Right lobe of liver (tissue), 6 donors: ENCODE data around the gene PCNX1. TPM values are rescaled to one million over a fixed set of nuclear protein-coding genes. Genes with fewer than 3 reads are reported as not detected.
"Not testable (repeated sequence)": the region's sequence is repeated elsewhere in the genome, so short reads cannot be mapped to it uniquely, and the experiment has no call there.

Experiments
- ATAC-seq, 4 donors: fragments of 200-7000 bp; cut with Tn5 transposase; one replicate each; pipeline ENCODE4 v1.9.1; 2020; ENCODE audit warnings: mild to moderate bottlenecking in 4 of 4, moderate library complexity in 4 of 4
- DNase-seq, 3 donors: peaks; one replicate each; pipeline ENCODE4 v3.0.0-alpha.2; 2020
- H3K27ac ChIP-seq, 3 donors: fragments of 200-600 bp; one replicate each; pipeline ENCODE4 v1.8.0; 2022
- H3K27me3 ChIP-seq, 2 donors: fragments of 200-600 bp; one replicate each; pipeline ENCODE4 v1.8.0; 2022
- H3K36me3 ChIP-seq, 4 donors: fragments of 200-600 bp; sonication (generic) in 1 of 4; one replicate each; pipeline versions ENCODE4 v1.5.1 to v1.8.0; 2017 to 2022; ENCODE audit warnings: control low read depth in 1 of 4
- H3K4me1 ChIP-seq, 4 donors: fragments of 200-600 bp; sonication (generic) in 1 of 4; one replicate each; pipeline versions ENCODE4 v1.5.1 to v1.8.0; 2017 to 2022; ENCODE audit warnings: control low read depth in 1 of 4
- H3K4me3 ChIP-seq, 3 donors: fragments of 200-600 bp; one replicate each; pipeline ENCODE4 v1.8.0; 2022
- H3K9me3 ChIP-seq, 4 donors: fragments of 200-600 bp; sonication (generic) in 1 of 4; one replicate each; pipeline versions ENCODE4 v1.5.1 to v1.8.0; 2017 to 2022; ENCODE audit warnings: control low read depth in 1 of 4
- CTCF ChIP-seq, 4 donors: fragments of 200-600 bp in 3 of 4; fragments of 450-650 bp in 1 of 4; IDR thresholded peaks; one replicate each; pipeline versions ENCODE4 v1.5.1 to v1.8.0; 2016 to 2022; ENCODE audit warnings: antibody characterized with exemption in 4 of 4, mild to moderate bottlenecking in 2 of 4
- POLR2A ChIP-seq: fragments of 450-650 bp; IDR thresholded peaks from one replicate; pipeline ENCODE4 v1.6.1; 2017; ENCODE audit warnings: antibody characterized with exemption, mild to moderate bottlenecking
- WGBS: methylation state at CpG from one replicate; pipeline ENCODE4 v1.1.6; 2018; ENCODE audit warnings: low coverage, low lambda C conversion rate; ENCODE audit not compliant: insufficient coverage; ENCODE audit errors: missing lambda C conversion rate; 5-methylcytosine and 5-hydroxymethylcytosine counted together
- intact Hi-C, 2 donors: fragments of 100-400 bp; cut with DNase I; formaldehyde crosslinking; loops; one replicate each; pipeline versions ENCODE4 v1.11.2 to v1.14.1; 2022
- total RNA-seq, 6 experiments: library from RNA; depleted of rRNA in 2 of 6; stranded (reverse); fragments of >200 nt in 2 of 6; fragmentation: NEBNext Ultra II Directional in 3 of 6; extraction: Animal tissue kit (Norgen Biotek cat#: 25700) in 3 of 6; gene quantifications; one replicate each; pipeline versions ENCODE4 v1.1.0 to v1.2.4, GENCODE V29; 2016 to 2023
- donor health status: DM: no; HTN: yes; CAD: no.
- donor health status: DM: no; HTN: no; CAD: no.
- donor health status: DM: no; HTN: no; CAD: no.
- donor health status: DM: no; HTN: yes; CAD: no.
- donor health status: DM: no; HTN: yes; CAD: no.

The PCNX1 gene
- total RNA-seq, 6 experiments from 2014 or later, result 25.4 to 33.2 (median 29.3) TPM

- intact Hi-C loops, result no loop called here
- DNase-seq, result no peak
- Histone ChIP-seq H3K36me3 (no peaks in the 10 kb centered on the region), H3K27me3 (no peaks in the 10 kb centered on the region), H3K4me1 (no peaks in the 10 kb centered on the region), H3K27ac (no peak overlapping the region), H3K4me3 (no peak overlapping the region), H3K9me3 (peaks cover 0 to 5% (median 0%) of the 10 kb centered on the region in 4 donors)
- 67% methylated on average over 9 of the region's 10 CpGs for WGBS
- ATAC-seq, result peak in 1 of 4 donors; percentile 33
- TF ChIP-seq CTCF (IDR thresholded peaks at IDR 0.05), result no peak
- TF ChIP-seq POLR2A, result no peak
Observed at GRCh38 chr14:70871863-70872677, 35.2 kb upstream of the PCNX1 start.

- DNase-seq, result no peak
- intact Hi-C loops, result no loop called here
- H3K4me3 ChIP-seq, result no peak overlapping the region
Observed at GRCh38 chr14:70872678-70873020, 34.6 kb upstream of the PCNX1 start.

DNA sequence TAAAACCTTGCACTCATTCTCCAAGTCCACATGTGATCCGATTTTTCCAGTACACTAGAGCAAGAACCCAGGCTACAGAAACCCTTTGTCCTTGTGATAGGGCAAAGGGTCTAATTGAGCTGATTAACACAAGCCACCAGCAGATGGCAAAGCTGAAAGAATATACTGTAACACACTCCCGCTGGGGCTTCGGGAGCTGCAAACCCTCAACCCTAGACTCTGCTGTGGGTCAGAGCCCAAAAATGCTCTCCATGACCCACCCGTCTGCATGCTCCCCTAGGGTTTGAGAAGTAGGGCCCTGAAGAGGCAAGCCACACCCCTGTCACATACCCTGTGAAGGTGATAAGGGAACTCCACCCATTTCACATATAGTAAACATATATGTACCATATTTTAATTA is 33.6 kb upstream of the PCNX1 start:
- peak in 1 of 4 donors; percentile 24 for ATAC-seq
- TF ChIP-seq CTCF (IDR thresholded peaks at IDR 0.05), result peak in 2 of 4 donors; percentile 4 to 6
- TF ChIP-seq POLR2A, result no peak
- H3K4me1 ChIP-seq, result no peaks in the 10 kb centered on the region
- H3K9me3 ChIP-seq, result peaks cover 0 to 5% (median 0%) of the 10 kb centered on the region in 4 donors
- no peaks in the 10 kb centered on the region for H3K36me3 ChIP-seq
- no peaks in the 10 kb centered on the region for H3K27me3 ChIP-seq
- WGBS, result 67% methylated on average over 1 of the region's 4 CpGs
- H3K27ac ChIP-seq, result no peak overlapping the region
- DNase-seq, result no peak
- intact Hi-C loops, result no loop called here
- H3K4me3 ChIP-seq, result no peak overlapping the region

More at GRCh38 chr14:70872678-70873020, 34.6 kb upstream of the PCNX1 start:
- WGBS, result 40% methylated on average over 1 of the region's 1 CpG
- no peak overlapping the region for H3K27ac ChIP-seq
- H3K27me3 ChIP-seq, result no peaks in the 10 kb centered on the region
- no peaks in the 10 kb centered on the region for H3K4me1 ChIP-seq
- H3K36me3 ChIP-seq, result no peaks in the 10 kb centered on the region
- no peak for TF ChIP-seq POLR2A
- TF ChIP-seq CTCF (IDR thresholded peaks at IDR 0.05), result no peak
- peaks cover 0 to 5% (median 0%) of the 10 kb centered on the region in 4 donors for H3K9me3 ChIP-seq
- ATAC-seq, result no peak

DNA sequence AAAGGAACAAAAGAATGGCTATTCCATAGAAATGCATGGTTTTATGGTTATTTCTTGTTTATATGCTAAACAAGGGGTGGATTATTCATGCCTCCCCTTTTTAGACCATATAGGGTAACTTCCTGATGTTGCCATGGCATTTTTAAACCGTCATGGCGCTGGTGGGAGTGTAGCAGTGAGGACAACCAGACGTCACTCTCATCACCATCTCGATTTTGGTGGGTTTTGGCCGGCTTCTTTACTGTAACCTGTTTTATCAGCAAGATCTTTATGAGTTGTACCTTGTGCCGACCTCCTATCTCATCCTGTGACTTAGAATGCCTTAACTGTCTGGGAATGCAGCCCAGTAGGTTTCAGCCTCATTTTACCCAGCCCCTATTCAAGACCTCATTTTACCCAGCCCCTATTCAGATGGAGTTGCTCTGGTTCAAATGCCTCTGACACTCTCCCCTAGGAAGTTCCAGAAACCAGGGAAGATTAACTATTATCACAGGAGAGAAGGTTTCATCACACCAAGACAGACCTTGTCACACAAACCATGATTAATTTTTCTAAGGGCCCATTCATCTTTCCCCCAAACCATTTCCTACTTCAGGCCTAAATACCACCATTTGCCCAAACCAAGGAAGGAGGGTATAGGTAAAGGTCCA is 31.3 kb upstream of the PCNX1 start:
- 78% methylated on average over 6 of the region's 6 CpGs for WGBS
- DNase-seq, H3K4me1 ChIP-seq, H3K27ac ChIP-seq, intact Hi-C loops, H3K27me3 ChIP-seq, H3K9me3 ChIP-seq, ATAC-seq, H3K4me3 ChIP-seq, H3K36me3 ChIP-seq: not testable (repeated sequence)

GRCh38 chr14:70879448-70879847 is 27.8 kb upstream of the PCNX1 start:
- no peaks in the 10 kb centered on the region for H3K9me3 ChIP-seq
- H3K4me3 ChIP-seq, result no peak overlapping the region
- no peak for ATAC-seq
- H3K27ac ChIP-seq, result no peak overlapping the region
- DNase-seq, result no peak
- H3K36me3 ChIP-seq, result no peaks in the 10 kb centered on the region
- 23% methylated on average over 1 of the region's 1 CpG for WGBS
- intact Hi-C loops, result no loop called here
- TF ChIP-seq CTCF (IDR thresholded peaks at IDR 0.05), result no peak
- TF ChIP-seq POLR2A, result no peak
- no peaks in the 10 kb centered on the region for H3K4me1 ChIP-seq
- no peaks in the 10 kb centered on the region for H3K27me3 ChIP-seq

DNA sequence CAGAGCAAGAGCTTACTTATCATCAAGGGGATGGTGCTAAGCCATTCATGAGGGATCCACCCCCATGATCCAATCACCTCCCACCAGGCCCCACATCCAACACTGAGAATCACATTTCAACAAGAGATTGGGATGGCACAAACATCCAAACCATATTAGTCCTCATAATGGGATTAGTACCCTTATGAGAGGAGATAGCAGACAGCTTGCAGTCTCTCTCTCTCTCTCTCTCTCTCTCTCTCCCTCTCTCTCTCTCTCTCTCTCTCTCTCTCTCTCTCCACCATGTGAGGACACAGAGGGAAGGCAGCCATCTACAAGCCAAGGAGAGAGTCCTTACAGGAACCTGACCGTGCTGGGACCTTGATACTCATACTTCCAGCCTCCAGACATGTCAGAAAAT is 26.4 kb upstream of the PCNX1 start:
- H3K9me3 ChIP-seq, H3K36me3 ChIP-seq, ATAC-seq, H3K27me3 ChIP-seq, DNase-seq, intact Hi-C loops, H3K4me1 ChIP-seq, H3K27ac ChIP-seq, H3K4me3 ChIP-seq: not testable (repeated sequence)
- 100% methylated on average over 1 of the region's 1 CpG for WGBS
